Measurements from ENCODE around the gene EIF5. TPM values are rescaled to one million over a fixed set of nuclear protein-coding genes. Genes with fewer than 3 reads are reported as not detected.
A peak's percentile ranks its signal among the peaks of the same experiment; 100 is the strongest.

EIF5 gene
- total RNA-seq, 1 donor from 2014 or later, result 222 TPM

DNA sequence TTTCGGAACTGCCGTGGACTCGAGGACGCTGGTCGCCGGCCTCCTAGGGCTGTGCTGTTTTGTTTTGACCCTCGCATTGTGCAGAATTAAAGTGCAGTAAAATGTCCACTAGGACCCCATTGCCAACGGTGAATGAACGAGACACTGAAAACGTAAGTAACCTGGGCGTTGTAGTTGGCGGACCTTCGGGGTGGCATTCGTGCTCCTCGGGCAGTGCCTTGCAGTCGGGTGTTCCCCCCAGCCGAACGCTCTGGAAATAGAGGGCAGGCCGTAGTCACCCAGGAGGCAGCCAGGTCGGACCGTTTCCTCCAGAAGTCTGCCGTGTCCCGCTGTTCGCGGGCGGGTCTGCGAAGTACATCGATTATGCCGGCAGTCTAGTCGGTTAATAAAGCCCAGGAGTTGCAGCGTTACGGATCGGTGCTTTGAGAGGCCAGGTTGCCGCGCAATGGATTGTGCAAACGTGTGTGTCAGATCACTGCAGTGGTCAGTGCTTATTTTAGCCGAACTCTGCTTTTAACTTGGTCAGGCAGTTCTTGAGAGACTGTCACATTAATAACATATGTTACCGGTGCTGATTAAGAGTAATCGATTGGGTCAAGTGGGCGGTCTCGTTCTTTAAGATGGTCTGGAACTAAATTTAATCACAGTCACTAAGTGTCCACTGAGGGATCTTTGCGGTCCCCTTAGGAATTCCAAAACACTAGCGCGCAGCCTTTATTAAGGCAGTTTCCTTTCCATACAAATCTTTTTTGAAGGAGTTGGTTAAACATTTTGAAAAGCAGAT lies 52.1 kb downstream of the EIF5 start:
- DNase-seq (ENCODE audit: low spot score), result peak; percentile 77
- intact Hi-C loops (cut with DNase I), result loop anchor here (1.0 to 5.0 kb wide), 2 partner anchors 46 to 51 kb away; no protein-coding TSS in a partner anchor

DNA sequence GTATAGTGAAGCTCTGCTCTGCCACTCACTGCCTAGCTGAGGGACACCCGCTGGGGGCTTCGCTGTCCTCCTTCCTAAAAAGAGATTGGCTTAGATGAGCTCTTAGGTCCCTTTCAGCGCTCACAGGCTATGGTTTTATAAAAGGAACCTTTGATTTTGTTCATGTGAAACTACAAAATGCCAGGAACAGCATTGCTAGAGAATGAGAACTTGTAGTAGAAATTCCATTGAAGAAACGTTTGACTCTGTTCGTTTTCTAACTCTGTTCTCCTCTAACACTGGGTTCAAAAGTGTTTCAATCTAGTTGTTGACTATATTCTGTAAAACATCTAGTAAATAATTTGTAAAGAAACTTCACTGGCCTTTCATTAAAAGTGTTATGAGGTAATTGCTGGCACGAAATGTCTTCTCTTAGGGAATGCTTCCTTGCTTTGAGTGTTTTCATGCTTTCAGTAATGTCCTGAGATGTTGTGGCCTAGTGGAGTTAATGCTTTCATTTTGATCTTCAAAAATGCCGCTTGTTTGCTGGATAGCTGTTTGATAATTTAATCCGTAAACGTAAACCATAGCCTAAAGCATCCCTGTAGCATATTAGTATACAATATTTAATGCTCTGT lies 52.8 kb downstream of the EIF5 start:
- intact Hi-C loops (cut with DNase I), result loop anchor here (5.0 kb wide), 1 partner anchor 45 kb away; no protein-coding TSS in a partner anchor
- DNase-seq (ENCODE audit: low spot score), result no peak

DNA sequence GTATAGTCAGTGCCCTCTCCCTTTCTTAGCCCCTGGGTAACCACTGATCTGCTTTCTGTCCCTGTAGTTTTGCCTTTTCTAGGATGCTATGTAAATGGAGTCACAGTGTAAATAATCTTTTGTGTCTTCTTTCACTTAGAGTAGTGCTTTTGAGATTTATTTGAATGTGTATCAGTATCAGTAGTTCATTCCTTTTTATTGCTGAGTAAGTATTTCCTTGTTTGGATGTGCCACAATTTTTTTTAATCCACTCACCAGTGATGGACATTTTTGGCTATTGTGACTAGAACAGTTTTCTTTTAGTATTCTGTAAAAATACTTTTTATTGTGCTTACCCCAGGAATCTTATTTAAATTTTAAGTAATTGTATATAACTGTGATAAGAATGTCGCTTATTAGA lies 54.6 kb downstream of the EIF5 start:
- no peak for DNase-seq (ENCODE audit: low spot score)
- intact Hi-C loops (cut with DNase I), result loop anchor here (5.0 kb wide), 1 partner anchor 44 kb away; no protein-coding TSS in a partner anchor

DNA sequence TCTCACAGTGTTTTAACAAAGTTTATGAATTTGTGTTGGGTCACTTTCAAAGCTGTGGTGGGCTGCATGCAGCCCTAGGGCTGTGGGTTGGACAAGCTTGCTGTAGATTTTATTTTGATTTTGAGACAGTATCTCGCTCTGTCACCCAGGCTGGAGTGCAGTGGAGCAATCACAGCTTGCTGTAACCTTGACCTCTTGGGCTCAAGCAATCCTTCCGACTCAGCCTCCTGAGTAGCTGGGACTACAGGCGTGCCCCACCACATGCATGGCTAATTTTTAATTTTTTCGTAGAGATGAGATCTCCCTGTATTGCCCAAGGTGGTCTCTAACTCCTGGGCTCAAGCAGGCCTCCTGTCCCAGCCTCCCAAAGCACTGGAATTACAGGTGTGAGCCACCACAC lies 56.6 kb downstream of the EIF5 start:
- intact Hi-C loops (cut with DNase I), result no loop called here
- no peak for DNase-seq (ENCODE audit: low spot score)

DNA sequence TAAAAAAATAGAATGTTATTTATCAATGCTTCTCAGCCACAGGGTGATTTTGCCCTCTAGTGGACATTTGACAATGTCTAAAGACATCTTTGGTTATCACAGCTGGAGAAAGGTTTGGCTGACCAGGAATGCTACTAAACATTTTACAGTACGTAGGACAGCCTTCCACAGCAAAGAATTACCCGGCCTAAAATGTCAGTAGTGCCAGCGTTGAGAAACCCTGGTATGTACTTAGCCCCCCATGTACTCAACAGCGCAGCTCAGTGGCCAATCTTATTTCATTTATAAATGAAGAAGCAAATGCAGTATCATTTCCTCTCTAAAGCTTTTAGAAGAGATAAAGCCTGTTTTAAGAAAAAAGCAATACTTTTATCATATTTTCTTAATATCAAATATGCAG lies 57.0 kb downstream of the EIF5 start:
- no peak for DNase-seq (ENCODE audit: low spot score)
- intact Hi-C loops (cut with DNase I), result no loop called here

GRCh38 chr14:103392106-103392505 lies 58.1 kb downstream of the EIF5 start:
- intact Hi-C loops (cut with DNase I), result no loop called here
- no peak for DNase-seq (ENCODE audit: low spot score)

GRCh38 chr14:103392572-103392971 lies 58.5 kb downstream of the EIF5 start:
- no peak for DNase-seq (ENCODE audit: low spot score)
- intact Hi-C loops (cut with DNase I), result no loop called here

- intact Hi-C loops (cut with DNase I), result no loop called here
- no peak for DNase-seq (ENCODE audit: low spot score)
Observed at GRCh38 chr14:103393070-103393469, 59.0 kb downstream of the EIF5 start.

DNA sequence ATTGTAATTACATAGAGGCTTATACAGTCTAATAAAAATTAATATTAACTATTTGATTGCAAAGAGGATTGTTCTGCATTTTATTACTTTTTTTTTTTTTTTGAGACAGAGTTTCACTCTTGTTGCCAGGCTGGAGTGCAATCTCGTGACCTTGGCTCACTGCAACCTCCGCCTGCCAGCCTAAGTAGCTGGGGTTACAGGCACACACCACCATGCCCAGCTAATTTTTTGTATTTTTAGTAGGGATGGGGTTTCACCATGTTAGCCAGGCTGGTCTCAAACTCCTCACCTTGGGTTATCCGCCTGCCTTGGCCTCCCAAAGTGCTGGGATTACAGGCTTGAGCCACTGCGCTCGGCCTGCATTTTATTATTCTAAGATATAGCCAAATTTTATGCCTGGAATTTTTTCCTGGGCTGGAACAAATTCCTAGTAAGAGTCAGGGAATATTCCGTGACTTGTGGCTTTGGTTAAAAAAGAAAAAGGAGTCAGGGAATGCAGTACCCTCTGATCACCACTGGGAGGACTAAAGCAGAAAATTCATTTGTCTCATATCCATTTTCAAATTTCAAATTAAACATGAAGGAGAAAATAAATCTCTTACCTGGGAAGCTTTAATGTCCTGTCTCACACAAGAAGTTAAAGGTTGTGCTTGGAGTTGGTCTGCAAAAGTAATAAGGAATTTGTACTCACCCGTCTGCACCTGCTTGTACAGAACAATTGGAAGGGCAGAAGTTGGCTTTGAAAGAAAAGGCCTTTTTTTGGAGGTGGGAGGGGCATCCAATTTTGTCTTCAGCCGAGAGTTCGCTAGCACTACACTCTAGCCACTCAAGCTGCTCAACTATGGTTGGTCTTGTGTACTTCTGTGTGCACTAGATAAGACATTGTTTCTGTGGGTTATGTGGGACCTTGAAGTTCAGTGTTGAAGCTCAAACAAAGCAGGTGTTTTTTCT lies 59.9 kb downstream of the EIF5 start:
- DNase-seq (ENCODE audit: low spot score), result no peak
- intact Hi-C loops (cut with DNase I), result no loop called here

Other genes starting within 250 kb of the EIF5 start
- 0.46 TPM for gene EXOC3L4, start 239.5 kb upstream of the EIF5 start, total RNA-seq
- gene TNFAIP2, start 210.8 kb upstream of the EIF5 start, total RNA-seq, result 31.3 TPM
- 69.4 TPM for gene MARK3, start 51.2 kb downstream of the EIF5 start, total RNA-seq
- 327 TPM for gene CKB, start 188.6 kb downstream of the EIF5 start, total RNA-seq
- 5.2 TPM for gene TRMT61A, start 195.0 kb downstream of the EIF5 start, total RNA-seq
- gene BAG5, start 228.4 kb downstream of the EIF5 start, total RNA-seq, result 20.1 TPM
- gene COA8, start 228.7 kb downstream of the EIF5 start, total RNA-seq, result 43.8 TPM

Data from cardiac septum (tissue), 1 donor.